Stimulated activated CD4-positive, alpha-beta T cell treated with anti-CD3 and anti-CD28 coated beads, Interleukin-12 subunit alpha, Interleukin-12 subunit beta, amount 100 ng/mL, for 24 hours (primary cell): ENCODE measurements around the gene TRIM51.
"Not testable (repeated sequence)": the region's sequence is repeated elsewhere in the genome, so short reads cannot be mapped to it uniquely, and the experiment has no call there.

Experiments used
- DNase-seq, 2 experiments: peaks; one replicate each; pipeline ENCODE4 v3.0.0-alpha.2; 2020; ENCODE audit warnings: low read depth in 2 of 2

TRIM51 gene

DNA sequence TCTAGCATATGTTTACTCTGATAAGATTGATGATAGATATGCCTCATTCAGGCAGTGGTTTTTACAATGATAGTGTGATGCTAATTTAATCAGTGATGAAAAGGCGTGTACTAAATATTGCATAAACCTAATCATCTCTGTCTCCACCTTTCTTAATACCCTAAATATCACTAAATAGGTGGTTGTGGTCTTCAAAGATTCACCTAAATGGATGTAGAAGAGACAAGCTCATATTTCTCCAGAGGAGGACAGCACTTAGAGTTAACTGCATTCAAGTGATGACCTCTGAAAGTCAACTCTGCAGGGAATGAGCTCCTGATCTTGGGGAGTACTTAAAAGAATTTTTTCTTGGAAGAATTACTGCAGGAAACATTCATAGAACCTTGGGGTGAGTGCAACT, at the start of gene TRIM51:
TRIM51 (plus strand) TSS at position 301 of the 400 bp plus-strand sequence. CDS start 2,132 bp downstream, outside the sequence.
- not testable (repeated sequence) for DNase-seq

DNA sequence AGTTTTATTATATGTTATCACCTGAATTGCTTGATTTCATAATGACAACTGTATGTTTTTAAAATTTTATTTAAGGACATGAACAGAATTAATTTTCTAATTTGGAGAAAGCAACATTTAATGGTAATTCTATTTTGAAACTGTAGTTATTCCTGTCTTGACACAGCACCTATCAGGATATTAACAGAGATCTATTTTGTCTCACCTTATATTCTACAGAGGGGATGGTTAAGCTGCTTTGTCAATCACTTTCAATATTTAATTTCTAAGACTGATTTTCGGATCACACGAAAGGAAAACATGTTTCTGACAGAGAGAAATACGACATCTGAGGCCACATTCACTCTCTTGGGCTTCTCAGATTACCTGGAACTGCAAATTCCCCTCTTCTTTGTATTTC, 44.6 kb upstream of the TRIM51 start, which contains the start of gene OR5D16:
OR5D16 (plus strand) TSS at position 301 of the 400 bp plus-strand sequence; CDS start at position 301, 0 bp downstream.
- DNase-seq, result no peak

- DNase-seq, result no peak
These were observed 35.6 kb upstream of the TRIM51 start for GRCh38 chr11:55847453-55847852.

- DNase-seq, result no peak
These were observed 34.1 kb upstream of the TRIM51 start for GRCh38 chr11:55849037-55849436.

DNA sequence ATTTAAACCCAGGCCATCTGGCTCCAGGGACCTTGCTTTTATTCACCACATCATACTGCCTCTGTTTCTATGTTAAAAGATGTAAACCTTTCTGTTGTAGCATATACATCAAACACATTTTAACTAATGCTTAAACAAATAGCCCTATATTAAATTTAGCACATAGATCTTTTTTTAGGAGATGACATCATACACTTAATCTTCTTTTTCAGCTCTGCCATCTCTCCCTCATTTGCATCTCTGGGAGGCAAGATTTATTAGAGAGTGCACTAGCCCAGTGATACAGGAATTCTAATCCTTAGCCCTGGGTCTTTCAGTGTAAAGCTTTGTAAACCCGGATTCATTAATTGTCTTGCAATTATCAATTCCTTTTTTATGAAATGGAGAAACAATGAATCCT, 31.0 kb upstream of the TRIM51 start:
- DNase-seq, result no peak

DNA sequence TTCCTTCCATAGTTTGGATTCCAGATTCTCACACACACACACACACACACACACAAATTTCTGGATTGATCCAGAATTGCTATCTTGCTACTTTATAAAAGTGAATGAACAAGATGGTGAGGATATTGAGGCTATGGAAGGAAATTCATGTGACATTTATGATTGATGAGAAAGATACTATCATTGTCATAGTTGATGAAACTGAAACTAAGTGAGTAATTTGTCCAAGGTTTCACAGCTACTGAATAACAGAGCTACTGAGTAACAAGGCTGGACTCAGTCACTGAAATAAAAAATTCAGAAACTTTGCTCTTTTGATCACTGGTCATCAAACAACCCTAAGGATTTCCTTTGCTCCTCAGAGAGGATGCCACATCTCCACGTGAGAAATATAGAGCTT, 28.4 kb upstream of the TRIM51 start:
- DNase-seq, result no peak

DNA sequence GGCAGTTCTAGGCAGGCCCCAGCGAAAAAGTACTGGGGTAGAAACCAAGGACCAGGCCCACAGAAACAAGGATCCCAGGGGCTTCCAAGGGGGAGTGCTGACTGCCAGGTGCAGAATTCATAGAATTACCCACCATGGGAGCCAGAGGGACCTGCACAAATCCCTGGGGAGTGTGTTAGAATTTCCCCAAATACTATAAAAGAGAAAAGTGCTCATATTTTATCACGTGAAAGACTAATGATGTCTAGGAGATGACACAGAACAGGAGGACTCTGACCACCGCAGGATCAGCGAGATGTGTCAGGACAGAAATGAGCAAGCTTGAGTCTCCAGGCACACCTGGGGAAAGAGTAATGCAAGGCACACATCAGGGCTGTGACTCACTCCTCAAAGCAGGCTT, 15.7 kb upstream of the TRIM51 start:
- DNase-seq, result not testable (repeated sequence)

- not testable (repeated sequence) for DNase-seq
These were observed 10.4 kb upstream of the TRIM51 start for GRCh38 chr11:55872731-55873130.

- DNase-seq, result not testable (repeated sequence)
These were observed 10.0 kb upstream of the TRIM51 start for GRCh38 chr11:55873146-55873545.

- DNase-seq, result not testable (repeated sequence)
These were observed 1.9 kb downstream of the TRIM51 start for GRCh38 chr11:55884995-55885394.

- DNase-seq, result not testable (repeated sequence)
These were observed 2.4 kb downstream of the TRIM51 start for GRCh38 chr11:55885481-55885880.

- no peak for DNase-seq
These were observed 12.1 kb downstream of the TRIM51 start for GRCh38 chr11:55895216-55895615.

- DNase-seq, result no peak
These were observed 19.2 kb downstream of the TRIM51 start for GRCh38 chr11:55902308-55902707.

DNA sequence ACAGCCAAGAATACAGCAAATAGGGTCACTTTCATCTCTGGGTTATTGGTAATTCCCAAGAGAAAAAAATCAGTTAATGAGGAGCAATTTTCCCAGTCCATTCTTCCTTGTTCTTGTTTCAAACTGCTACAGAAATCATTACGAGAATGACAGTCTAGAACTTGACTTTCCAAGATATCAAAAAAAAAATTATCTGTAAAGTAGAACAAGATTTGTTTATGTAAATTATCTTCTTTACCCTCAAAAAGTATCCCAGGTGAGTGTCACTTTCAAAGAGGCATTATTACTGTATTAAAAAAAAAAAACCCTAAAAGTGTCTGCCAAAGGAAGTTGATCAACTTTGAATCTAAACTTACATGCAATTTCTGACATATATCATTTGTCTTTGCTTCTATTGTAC, 31.4 kb downstream of the TRIM51 start, which contains the start of gene OR5W2:
OR5W2 (minus strand) TSS at position 101 of the 400 bp plus-strand sequence; CDS start at position 101, 0 bp downstream.
- no peak for DNase-seq

- no peak for DNase-seq
These were observed 37.4 kb downstream of the TRIM51 start for GRCh38 chr11:55920537-55920936.

GRCh38 chr11:55936300-55936699, 53.2 kb downstream of the TRIM51 start, which contains the start of gene OR5I1:
Gene OR5I1 (minus strand): TSS chr11:55936400. CDS start chr11:55936400, 0 bp downstream.
- DNase-seq, result no peak
